Motor neuron (in vitro differentiated cells): ENCODE results near the gene RSU1. TPM values are rescaled to one million over a fixed set of nuclear protein-coding genes. Genes with fewer than 3 reads are reported as not detected.

ENCODE experiments used
- ATAC-seq, 8 experiments: fragments of 200-7000 bp; cut with Tn5 transposase; replicated peaks in 6 of 8; 2 replicates each; pipeline ENCODE4 v1.8.0; 2021; ENCODE audit warnings: mild to moderate bottlenecking in 8 of 8, moderate library complexity in 8 of 8
- H3K27ac ChIP-seq, 2 donors: fragments of 250-450 bp; sonication (Bioruptor Pico); 2 replicates each; pipeline ENCODE4 v1.9.0; 2021; ENCODE audit warnings: antibody characterized with exemption in 2 of 2, mild to moderate bottlenecking in 2 of 2, moderate library complexity in 1 of 2
- H3K4me1 ChIP-seq, 2 donors: fragments of 250-450 bp; sonication (Bioruptor Pico); replicated peaks in 1 of 2; 2 replicates each; pipeline ENCODE4 v1.6.1; 2021; ENCODE audit warnings: antibody characterized with exemption in 2 of 2, mild to moderate bottlenecking in 2 of 2, moderate library complexity in 1 of 2
- H3K4me3 ChIP-seq, 5 donors: fragments of 250-450 bp; sonication (Bioruptor Pico); 2 replicates each; pipeline ENCODE4 v1.9.0; 2021; ENCODE audit warnings: antibody characterized with exemption in 5 of 5, mild to moderate bottlenecking in 5 of 5, moderate library complexity in 4 of 5
- WGBS, 10 experiments: fragments of 450-650 bp; shearing (Covaris generic); methylation state at CpG; one replicate each; pipeline ENCODE4 v1.0.0; 2022; 5-methylcytosine and 5-hydroxymethylcytosine counted together
- in situ Hi-C, 9 experiments: fragments of 400-800 bp; cut with MboI; loops; one replicate each; pipeline ENCODE4 v1.15.0; 2021; ENCODE audit warnings: low sequenced_read_pairs in 9 of 9, low pct_unique_long_range_greater_than_20kb in 2 of 9; ENCODE audit not compliant: unreplicated experiment in 9 of 9
- total RNA-seq, 8 experiments: library from RNA; unstranded; fragments of 300-600 nt; gene quantifications; 2 replicates each; pipeline versions ENCODE4 v1.2.3 to v1.2.4, GENCODE V29; 2022

The RSU1 gene
- total RNA-seq, 8 experiments from 2014 or later, result 20.9 to 55.9 (median 35.0) TPM

- Histone ChIP-seq H3K27ac (no peak overlapping the region), H3K4me3 (no peak overlapping the region), H3K4me1 (peaks cover 0 to 8% of the 10 kb centered on the region in 2 donors)
- WGBS, 10 experiments, result 51 to 100% (median 91%) methylated on average over 1 to 2 of the region's 2 CpGs
- ATAC-seq, result no peak
- in situ Hi-C loops, result no loop called here
Observed at GRCh38 chr10:16675334-16675733, 141.9 kb downstream of the RSU1 start.

- no peak overlapping the region for H3K27ac ChIP-seq
- H3K4me1 ChIP-seq, result peaks cover 0 to 8% of the 10 kb centered on the region in 2 donors
- H3K4me3 ChIP-seq, result no peak overlapping the region
- 0 to 100% (median 78%) methylated on average over 1 to 9 of the region's 9 CpGs for WGBS, 10 experiments
- peak in 2 of 8 experiments; percentile 29 to 81 for ATAC-seq
- in situ Hi-C loops, result no loop called here
Observed at GRCh38 chr10:16674147-16674703, 143.0 kb downstream of the RSU1 start.

- H3K4me1 ChIP-seq, result peaks cover 0 to 8% of the 10 kb centered on the region in 2 donors
- no peak overlapping the region for H3K27ac ChIP-seq
- H3K4me3 ChIP-seq, result no peak overlapping the region
- in situ Hi-C loops, result no loop called here
- 10 to 94% (median 73%) methylated on average over 1 to 6 of the region's 6 CpGs; no CpG with 5 or more reads in 2 of the 10 experiments for WGBS, 10 experiments
- ATAC-seq, result no peak
Observed at GRCh38 chr10:16673443-16673842, 143.8 kb downstream of the RSU1 start.

GRCh38 chr10:16663444-16663843, 153.8 kb downstream of the RSU1 start:
- in situ Hi-C loops, result no loop called here
- peak in 5 of 8 experiments; percentile 74 to 97 (median 79) for ATAC-seq
- no peak overlapping the region for H3K4me3 ChIP-seq
- H3K27ac ChIP-seq, result no peak overlapping the region
- H3K4me1 ChIP-seq, result peaks cover 0 to 24% of the 10 kb centered on the region in 2 donors
- 60 to 100% (median 87%) methylated on average over 1 to 6 of the region's 7 CpGs; no CpG with 5 or more reads in 1 of the 10 experiments for whole genome bisulfite sequencing, 10 experiments

GRCh38 chr10:16662923-16663322, 154.3 kb downstream of the RSU1 start:
- in situ Hi-C loops, result no loop called here
- Histone ChIP-seq H3K4me1 (peaks cover 0 to 24% of the 10 kb centered on the region in 2 donors), H3K4me3 (no peak overlapping the region), H3K27ac (peak overlapping the region in 1 of 2 donors; percentile 28)
- WGBS, 10 experiments, result 81 to 100% (median 90%) methylated on average over 2 to 7 of the region's 7 CpGs
- ATAC-seq, result peak in 4 of 8 experiments; percentile 28 to 53 (median 30)

- 67 to 92% (median 79%) methylated on average over 1 to 3 of the region's 3 CpGs for WGBS, 10 experiments
Observed at GRCh38 chr10:16656895-16657294, 160.3 kb downstream of the RSU1 start.

GRCh38 chr10:16653224-16653623, 164.0 kb downstream of the RSU1 start:
- in situ Hi-C loops, result no loop called here
- Histone ChIP-seq H3K27ac (no peak overlapping the region), H3K4me1 (peaks cover 0 to 12% of the 10 kb centered on the region in 2 donors), H3K4me3 (no peak overlapping the region)
- 69 to 100% (median 91%) methylated on average over 1 to 4 of the region's 4 CpGs; no CpG with 5 or more reads in 1 of the 10 experiments for WGBS, 10 experiments
- ATAC-seq, result no peak

More at GRCh38 chr10:16656895-16657294, 160.3 kb downstream of the RSU1 start:
- Histone ChIP-seq H3K27ac (no peak overlapping the region), H3K4me1 (peaks cover 0 to 20% of the 10 kb centered on the region in 2 donors), H3K4me3 (no peak overlapping the region)
- in situ Hi-C loops, result no loop called here
- peak in 3 of 8 experiments; percentile 49 to 76 (median 56) for ATAC-seq

- peaks cover 0 to 11% of the 10 kb centered on the region in 2 donors for H3K4me1 ChIP-seq
- no peak for ATAC-seq
- H3K27ac ChIP-seq, result no peak overlapping the region
- no peak overlapping the region for H3K4me3 ChIP-seq
- WGBS, 10 experiments, result 54 to 100% (median 83%) methylated on average over 2 to 5 of the region's 5 CpGs
- in situ Hi-C loops, result no loop called here
Observed at GRCh38 chr10:16652154-16652553, 165.1 kb downstream of the RSU1 start.

GRCh38 chr10:16649757-16650156, 167.5 kb downstream of the RSU1 start:
- no peak for ATAC-seq
- no peaks in the 10 kb centered on the region for H3K4me1 ChIP-seq
- no peak overlapping the region for H3K27ac ChIP-seq
- 92 to 100% (median 100%) methylated on average over 1 to 2 of the region's 2 CpGs; no CpG with 5 or more reads in 2 of the 10 experiments for WGBS, 10 experiments
- in situ Hi-C loops, result no loop called here
- no peak overlapping the region for H3K4me3 ChIP-seq

- WGBS, 10 experiments, result 70 to 100% (median 91%) methylated on average over 2 of the region's 2 CpGs; no CpG with 5 or more reads in 2 of the 10 experiments
- H3K27ac ChIP-seq, result no peak overlapping the region
- no peaks in the 10 kb centered on the region for H3K4me1 ChIP-seq
- no peak for ATAC-seq
- in situ Hi-C loops, result no loop called here
- H3K4me3 ChIP-seq, result no peak overlapping the region
Observed at GRCh38 chr10:16648366-16648765, 168.9 kb downstream of the RSU1 start.

GRCh38 chr10:16646181-16647059, 170.8 kb downstream of the RSU1 start:
- 41 to 100% (median 94%) methylated on average over 2 to 10 of the region's 13 CpGs for WGBS, 10 experiments
- no peak overlapping the region for H3K4me3 ChIP-seq
- in situ Hi-C loops, result no loop called here
- H3K27ac ChIP-seq, result no peak overlapping the region
- no peaks in the 10 kb centered on the region for H3K4me1 ChIP-seq
- ATAC-seq, result peak in 2 of 8 experiments; percentile 79 to 81

- Histone ChIP-seq H3K27ac (no peak overlapping the region), H3K4me1 (peaks cover 0 to 8% of the 10 kb centered on the region in 2 donors), H3K4me3 (no peak overlapping the region)
- peak in 1 of 8 experiments; percentile 43 for ATAC-seq
- WGBS, 10 experiments, result 28 to 95% (median 80%) methylated on average over 1 to 5 of the region's 5 CpGs; no CpG with 5 or more reads in 1 of the 10 experiments
- in situ Hi-C loops, result no loop called here
Observed at GRCh38 chr10:16644146-16644545, 173.1 kb downstream of the RSU1 start.

- Histone ChIP-seq H3K27ac (no peak overlapping the region), H3K4me3 (no peak overlapping the region), H3K4me1 (peaks cover 0 to 14% of the 10 kb centered on the region in 2 donors)
- no peak for ATAC-seq
- in situ Hi-C loops, result no loop called here
- 20 to 83% (median 70%) methylated on average over 1 to 3 of the region's 3 CpGs for WGBS, 10 experiments
Observed at GRCh38 chr10:16643502-16643901, 173.7 kb downstream of the RSU1 start.
